HG02870 (cell line): Measurements from ENCODE around the gene AHSG.
"Not testable (repeated sequence)": the region's sequence is repeated elsewhere in the genome, so short reads cannot be mapped to it uniquely, and the experiment has no call there.

Experiments
- ATAC-seq: cut with Tn5 transposase; IDR thresholded peaks from one replicate; pipeline ENCODE4 v1.9.1; 2021; ENCODE audit warnings: mild to moderate bottlenecking, moderate library complexity; ENCODE audit not compliant: unreplicated experiment

AHSG gene

DNA sequence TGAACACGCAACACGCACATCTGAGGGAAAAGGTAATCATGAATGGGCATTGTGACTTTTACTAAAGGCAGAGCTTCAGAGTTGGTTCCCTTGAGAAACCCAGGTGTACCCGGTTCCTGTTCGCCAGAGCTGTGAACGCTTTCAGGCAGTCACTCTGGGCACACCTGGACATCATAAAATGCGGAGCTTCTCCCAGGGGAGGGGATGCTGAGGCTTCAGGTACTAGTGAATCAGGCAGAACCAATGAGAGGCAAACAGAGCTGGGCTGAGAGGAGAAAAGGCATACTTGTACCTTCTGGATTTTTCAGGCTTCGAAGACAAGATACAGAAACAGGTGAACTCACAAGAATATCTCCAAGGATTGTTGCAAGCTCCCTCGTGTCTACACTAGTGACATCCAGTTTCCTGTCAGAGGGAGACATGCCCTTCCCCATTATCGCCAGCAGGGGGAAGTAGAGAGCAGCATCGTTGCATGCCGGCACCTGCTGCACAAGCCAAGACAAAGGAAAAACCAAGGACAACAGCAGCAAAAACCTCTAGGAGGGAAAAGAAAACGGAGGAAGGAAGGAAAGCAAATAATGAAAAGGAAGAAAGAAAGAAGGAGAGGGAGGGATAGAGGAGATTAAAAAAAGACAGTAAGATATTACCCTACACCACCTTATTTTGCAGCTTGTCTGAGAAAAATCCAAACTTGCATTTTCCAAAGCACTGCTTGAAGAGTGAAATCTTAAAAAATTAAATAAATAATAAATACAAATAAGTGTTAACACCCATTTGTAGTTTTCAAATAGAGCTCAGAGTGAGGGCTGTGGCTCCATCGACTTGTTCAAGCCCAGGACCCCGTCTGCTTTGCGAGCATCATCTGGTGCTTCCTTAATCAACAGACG, 2.0 kb downstream of the AHSG start:
- no peak for ATAC-seq

- ATAC-seq = no peak
Measured at GRCh38 chr3:186616299-186616617, 3.4 kb downstream of the AHSG start.

DNA sequence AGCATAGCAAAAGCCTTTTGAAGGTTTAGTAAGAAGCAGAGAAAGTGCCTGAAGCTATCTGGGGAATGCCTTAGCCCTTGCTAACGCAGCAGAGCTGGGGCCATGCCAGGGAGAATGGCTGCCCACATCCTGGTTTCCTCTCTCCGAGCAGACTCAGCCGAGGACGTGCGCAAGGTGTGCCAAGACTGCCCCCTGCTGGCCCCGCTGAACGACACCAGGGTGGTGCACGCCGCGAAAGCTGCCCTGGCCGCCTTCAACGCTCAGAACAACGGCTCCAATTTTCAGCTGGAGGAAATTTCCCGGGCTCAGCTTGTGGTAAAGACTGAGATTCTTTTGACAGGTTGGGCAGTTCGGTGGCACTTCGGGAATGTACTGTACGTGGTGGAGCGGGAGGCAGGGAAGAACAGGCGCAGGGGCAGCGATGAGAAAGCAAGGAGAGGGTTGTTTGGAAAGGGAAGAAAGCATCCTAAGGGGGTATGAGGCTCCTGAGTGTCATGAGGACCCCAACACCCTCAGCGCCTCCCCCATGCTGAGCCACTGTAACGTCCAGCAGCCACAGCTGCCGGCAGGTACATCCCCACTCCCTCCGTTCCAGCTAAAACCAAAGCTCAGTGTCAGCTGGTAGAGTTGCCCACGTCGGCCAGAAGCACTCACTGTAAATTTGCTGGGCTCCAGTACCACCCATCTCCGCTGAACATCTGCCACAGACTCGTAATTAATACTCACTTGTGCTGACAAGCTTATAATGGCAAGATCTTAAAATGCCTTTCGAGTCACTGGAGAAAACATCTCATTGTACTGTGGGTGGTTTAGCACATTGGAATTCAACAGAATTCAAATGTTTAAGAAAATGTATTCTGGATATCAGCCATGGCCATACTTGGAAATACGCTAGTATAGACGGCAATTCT, 4.4 kb downstream of the AHSG start:
- ATAC-seq = peak; percentile 77

DNA sequence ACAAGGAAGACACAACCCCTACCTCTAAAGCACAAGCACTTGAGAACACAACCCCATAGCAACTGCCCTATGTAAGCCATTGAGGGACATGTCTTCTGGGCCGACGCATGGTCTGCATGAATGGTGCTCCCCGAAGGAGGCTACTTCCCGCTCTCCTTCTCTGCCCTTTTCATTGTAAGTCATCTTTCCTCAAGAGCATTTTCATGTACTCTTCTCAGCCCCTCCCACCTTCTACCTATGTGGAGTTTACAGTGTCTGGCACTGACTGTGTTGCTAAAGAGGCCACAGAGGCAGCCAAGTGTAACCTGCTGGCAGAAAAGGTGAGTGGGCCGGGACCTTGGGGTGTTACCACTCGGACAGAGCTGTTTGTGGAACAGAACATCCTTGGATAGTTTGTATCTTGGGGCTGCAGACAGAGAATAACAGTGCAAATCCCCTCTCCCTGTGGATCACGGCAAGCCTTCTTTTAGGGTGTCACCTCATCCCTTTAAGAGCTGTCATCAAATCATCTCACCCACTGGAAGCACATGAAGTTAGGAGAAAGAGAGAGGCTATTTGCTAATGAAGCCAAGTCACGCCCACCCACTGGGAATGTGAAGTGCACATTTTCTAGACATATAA, 5.6 kb downstream of the AHSG start:
- no peak for ATAC-seq

- ATAC-seq = no peak
Measured at GRCh38 chr3:186619787-186620212, 6.9 kb downstream of the AHSG start.

DNA sequence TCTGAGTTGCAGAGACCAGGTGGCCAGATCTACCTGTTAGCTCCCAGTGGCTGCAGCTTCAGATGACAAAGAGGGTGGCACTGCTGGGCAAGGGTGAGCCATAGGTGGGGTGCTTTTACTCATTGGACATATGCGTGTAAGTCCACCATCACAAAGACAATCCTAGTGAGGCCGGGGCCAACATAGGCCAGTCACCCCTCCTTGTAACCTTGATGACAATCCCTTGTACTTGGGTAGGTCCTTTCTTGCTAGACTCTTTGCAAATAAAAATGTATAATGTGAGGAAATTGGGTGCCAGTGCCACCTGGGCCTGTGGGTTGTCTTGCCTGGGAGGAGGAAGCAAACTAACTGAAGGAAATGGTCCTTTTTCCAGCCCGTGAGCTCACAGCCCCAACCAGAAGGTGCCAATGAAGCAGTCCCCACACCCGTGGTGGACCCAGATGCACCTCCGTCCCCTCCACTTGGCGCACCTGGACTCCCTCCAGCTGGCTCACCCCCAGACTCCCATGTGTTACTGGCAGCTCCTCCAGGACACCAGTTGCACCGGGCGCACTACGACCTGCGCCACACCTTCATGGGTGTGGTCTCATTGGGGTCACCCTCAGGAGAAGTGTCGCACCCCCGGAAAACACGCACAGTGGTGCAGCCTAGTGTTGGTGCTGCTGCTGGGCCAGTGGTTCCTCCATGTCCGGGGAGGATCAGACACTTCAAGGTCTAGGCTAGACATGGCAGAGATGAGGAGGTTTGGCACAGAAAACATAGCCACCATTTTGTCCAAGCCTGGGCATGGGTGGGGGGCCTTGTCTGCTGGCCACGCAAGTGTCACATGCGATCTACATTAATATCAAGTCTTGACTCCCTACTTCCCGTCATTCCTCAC, 7.6 kb downstream of the AHSG start:
- ATAC-seq = no peak

DNA sequence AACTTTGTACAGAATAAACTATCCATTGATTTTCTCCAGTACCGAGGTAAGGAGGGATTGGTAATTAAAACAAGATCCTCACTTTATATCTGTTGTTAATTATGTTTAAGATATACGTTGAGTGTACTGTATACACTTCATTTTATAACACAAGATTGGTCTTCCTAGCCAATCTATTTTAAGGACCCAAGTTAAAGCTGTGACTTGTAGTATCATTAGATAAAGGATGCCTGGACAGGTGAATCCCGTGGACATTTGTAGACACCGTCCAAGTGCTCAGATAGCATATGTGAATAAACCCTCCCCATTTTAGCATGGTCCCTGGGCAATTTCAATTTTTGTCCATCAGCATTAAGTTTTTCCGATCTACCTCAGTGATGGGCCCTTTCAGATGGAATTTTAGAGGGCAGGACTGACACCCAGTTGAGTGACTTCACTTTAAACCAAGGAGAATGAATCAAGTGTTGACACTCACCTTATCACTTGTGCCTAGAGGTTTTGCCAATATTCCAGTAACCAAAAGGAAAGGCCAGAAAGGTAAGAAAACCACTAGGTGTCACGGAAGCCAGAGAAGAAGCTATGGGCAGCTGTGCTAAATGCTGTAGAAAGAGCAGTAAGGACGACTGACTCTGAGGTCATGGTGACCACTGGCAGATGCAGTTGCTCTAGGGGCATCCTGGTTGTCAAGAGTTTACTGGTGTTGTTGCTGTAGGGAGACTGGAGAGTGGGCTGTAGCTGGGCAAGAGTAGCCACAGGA, 9.2 kb downstream of the AHSG start:
- no peak for ATAC-seq

- ATAC-seq = no peak
Measured at GRCh38 chr3:186622651-186623310, 9.9 kb downstream of the AHSG start.

DNA sequence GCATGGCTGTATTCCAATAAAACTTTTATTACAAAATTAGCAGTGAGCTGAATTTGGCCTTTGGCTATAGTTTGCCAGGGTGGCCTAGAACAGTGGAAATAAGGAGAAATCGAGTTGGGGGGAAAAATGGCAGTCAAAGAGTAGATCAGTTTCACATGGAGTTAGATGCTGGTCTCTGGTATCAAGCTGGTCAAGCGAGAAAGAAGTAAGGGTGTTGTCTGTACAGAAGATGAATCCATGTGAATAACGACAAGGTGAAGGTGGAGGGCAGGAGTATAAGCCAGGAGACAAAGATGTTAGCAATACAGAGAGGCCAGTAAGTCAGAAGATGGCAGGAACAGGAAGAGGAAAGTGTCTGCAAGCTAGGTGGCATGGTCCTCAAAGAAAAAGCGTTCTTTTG, 11.7 kb downstream of the AHSG start:
- no peak for ATAC-seq

DNA sequence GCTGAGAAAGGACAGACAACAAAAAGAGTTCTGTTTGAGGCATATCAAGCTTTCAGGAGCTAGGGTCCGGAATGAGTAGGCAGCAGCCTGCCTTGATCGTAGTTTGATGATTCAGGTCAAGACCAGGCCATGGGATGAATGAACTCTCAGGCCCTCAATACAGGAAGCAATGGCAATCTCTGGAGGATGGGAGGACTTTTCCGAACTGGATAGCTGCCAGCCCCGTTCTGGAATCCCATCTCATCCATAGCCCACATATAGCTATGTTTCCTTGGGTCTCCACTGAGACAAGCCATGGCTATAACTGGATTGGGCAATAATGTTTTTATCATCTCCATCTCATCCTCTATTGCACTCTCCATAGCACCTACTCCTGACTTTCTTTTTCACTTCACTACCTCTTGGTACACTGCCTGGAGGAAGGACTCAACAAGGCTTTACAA, 12.8 kb downstream of the AHSG start:
- no peak for ATAC-seq

GRCh38 chr3:186626254-186626847, 13.5 kb downstream of the AHSG start:
- ATAC-seq = no peak

DNA sequence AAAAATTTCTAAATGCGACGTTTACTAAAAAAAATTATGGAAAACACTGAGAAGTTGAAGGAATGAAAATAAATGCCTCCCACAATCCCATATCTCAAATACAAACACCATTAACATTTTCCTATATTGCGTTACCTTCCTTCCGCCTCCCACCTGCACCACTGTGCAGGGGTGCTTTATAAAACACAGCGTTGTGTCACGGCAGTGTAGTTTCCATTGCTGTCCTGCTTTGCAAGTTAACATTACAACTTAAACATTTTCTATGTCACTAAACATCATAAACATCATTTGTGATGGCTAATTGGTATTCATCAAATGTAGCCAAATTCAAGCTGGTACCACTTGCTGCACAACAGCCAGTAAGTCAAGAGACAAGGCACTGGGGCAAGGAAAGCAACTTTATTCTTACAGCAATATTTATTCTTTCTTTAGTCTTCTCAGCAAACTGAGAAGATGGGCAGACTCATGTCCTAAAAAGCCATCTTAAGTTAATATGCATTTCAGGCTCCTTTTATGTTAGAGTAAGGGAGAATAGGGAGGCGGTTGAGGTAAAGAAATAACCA, 15.1 kb downstream of the AHSG start:
- no peak for ATAC-seq

- no peak for ATAC-seq
Measured at GRCh38 chr3:186628756-186629155, 15.9 kb downstream of the AHSG start.

GRCh38 chr3:186630950-186631641, 18.2 kb downstream of the AHSG start:
- ATAC-seq = no peak

GRCh38 chr3:186633481-186633880, 20.6 kb downstream of the AHSG start:
- ATAC-seq = no peak

DNA sequence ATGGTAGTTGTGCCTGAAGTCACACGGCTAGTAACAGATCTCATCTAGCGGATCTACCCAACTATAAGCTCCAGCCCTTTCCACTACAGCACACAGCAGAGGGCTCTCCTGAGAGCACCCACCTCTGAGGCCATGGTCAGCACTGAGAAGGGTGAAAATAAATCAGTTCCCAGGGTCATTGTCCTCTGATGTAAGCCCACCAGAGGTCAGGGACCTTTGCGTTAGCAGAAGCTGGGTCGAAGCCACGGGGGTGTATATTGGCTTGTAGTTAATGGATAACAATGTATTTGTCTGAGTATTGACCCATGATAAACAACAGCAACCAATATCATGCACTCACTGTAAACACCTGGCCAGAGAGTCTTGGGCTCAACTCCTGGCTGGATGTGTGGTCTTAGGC, 21.3 kb downstream of the AHSG start:
- ATAC-seq = not testable (repeated sequence)

DNA sequence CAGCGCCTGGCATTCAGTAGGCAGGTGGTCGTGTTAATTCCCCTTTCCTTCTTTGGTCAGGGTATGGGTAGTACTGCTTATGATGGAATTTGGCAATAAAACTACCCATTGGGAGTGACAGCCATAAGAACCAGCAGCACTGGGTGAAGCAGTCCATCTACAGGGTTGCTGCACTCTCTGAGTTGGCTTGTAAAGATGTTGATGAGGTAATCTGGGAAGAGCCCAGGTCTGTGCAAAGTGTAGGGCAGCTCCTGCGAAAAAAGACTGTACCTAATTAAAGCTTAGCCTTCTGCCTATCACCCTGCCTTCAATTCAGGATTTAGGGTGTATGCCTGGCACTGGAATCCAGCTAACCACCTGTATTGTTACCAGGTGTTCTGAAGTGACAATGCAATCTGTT, 22.7 kb downstream of the AHSG start:
- no peak for ATAC-seq

GRCh38 chr3:186636536-186636935, 23.7 kb downstream of the AHSG start:
- no peak for ATAC-seq
